Sigmoid colon (tissue), 4 donors: ENCODE data around the gene RNF187.

Experiments used
- POLR2A ChIP-seq, 2 donors: fragments of 450-650 bp; IDR thresholded peaks; one replicate each; pipeline ENCODE4 v1.6.1; 2016; ENCODE audit warnings: antibody characterized with exemption in 2 of 2, mild to moderate bottlenecking in 2 of 2, moderate library complexity in 2 of 2
- POLR2AphosphoS5 ChIP-seq, 4 donors: sonication (generic); formaldehyde crosslinking; IDR thresholded peaks; one replicate each; pipeline ENCODE4 v1.6.1; 2017; ENCODE audit warnings: antibody characterized with exemption in 4 of 4

DNA sequence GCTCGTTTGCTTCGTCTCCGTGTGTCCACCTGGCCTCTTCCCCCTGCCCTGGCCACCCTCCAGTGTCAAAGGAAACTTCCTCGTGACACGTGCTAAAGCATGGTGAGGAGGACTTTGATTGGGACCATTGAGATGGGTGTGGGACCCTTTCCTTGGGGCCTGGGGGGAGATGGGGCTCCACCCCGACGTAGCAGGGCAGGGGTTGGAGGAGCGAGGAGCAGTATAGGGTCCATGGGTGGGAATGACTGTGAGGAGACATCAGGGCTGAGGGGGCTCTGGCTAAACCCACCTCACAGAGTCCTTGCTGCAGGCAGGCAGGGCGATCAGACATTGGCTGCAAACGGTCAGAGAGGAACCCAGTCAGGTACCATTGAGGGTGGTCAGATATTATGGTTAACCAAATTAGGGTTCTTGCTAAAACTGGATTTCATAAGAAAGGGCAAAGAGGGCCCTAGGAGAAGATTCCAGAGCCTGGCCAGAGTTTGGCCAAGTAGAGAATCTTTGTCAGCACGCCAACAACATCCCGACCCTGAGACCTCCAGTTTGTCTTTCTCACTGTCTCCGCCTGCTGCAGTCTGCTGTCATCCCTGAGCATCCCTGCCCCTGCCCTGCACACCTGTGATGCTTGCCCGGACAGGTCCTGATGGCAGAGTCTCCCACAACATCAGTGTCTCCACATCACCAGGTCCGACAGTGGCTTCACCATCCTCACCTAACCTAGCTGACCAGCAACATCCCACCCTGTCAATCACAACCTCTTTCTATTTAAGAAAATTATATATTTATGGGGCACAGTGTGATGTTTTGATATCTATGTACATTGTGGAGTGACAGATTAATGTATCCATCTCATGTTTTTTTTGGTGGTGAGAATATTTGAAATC lies 8.0 kb downstream of the RNF187 start:
- TF ChIP-seq POLR2A (IDR thresholded peaks at IDR 0.05) (no peak), POLR2AphosphoS5 (IDR thresholded peaks at IDR 0.05) (no peak)
